ENCODE measurements around the gene ARHGEF37.

ARHGEF37 gene

GRCh38 chr5:149684371-149684770 is 103.1 kb downstream of the ARHGEF37 start:
- no peak overlapping the region for H3K4me3 ChIP-seq (ENCODE audit: low read depth, low read length)
- TF ChIP-seq CTCF (IDR thresholded peaks at IDR 0.05; ENCODE audit: low read depth, low read length): no peak
